Panc1 (cell line): ENCODE data around the gene GRID1. TPM values are rescaled to one million over a fixed set of nuclear protein-coding genes. Genes with fewer than 3 reads are reported as not detected.

Experiments
- ATAC-seq: fragments of 200-7000 bp; cut with Tn5 transposase; 2 replicates; pipeline ENCODE4 v1.9.1; 2020; ENCODE audit warnings: mild to moderate bottlenecking, moderate library complexity
- BruUV-seq: library from RNA; stranded (reverse); fragments of 400-500 nt; replicated peaks from 2 replicates; lab custom pipeline; 2021; lab: Mats Ljungman, UMichigan
- CTCF ChIA-PET: fragments of 300-600 bp; sonication (Branson Sonifier 250); formaldehyde crosslinking; loops from one replicate; lab custom pipeline; 2022; ENCODE audit warnings: antibody characterized with exemption; lab: Charles Lee
- POLR2A ChIA-PET: fragments of 300-600 bp; sonication (Branson Sonifier 250); formaldehyde crosslinking; loops from one replicate; lab custom pipeline; 2022; ENCODE audit warnings: antibody characterized with exemption; lab: Charles Lee
- DNase-seq: peaks from one replicate; pipeline ENCODE4 v3.0.0-alpha.2; 2010; ENCODE audit warnings: low read depth, low spot score
- H3K27ac ChIP-seq: 2 replicates; pipeline ENCODE4 v1.5.1; 2011; ENCODE audit warnings: mild to moderate bottlenecking, low read length, inconsistent platforms
- H3K27me3 ChIP-seq: fragments of 200-500 bp; sonication (Bioruptor generic); 2 replicates; pipeline ENCODE4 v1.6.0; 2014; ENCODE audit warnings: low read length, inconsistent platforms; ENCODE audit not compliant: control insufficient read depth, insufficient read depth
- H3K36me3 ChIP-seq: fragments of 200-500 bp; sonication (Bioruptor generic); 2 replicates; pipeline ENCODE4 v1.5.1; 2014; ENCODE audit warnings: inconsistent platforms, mild to moderate bottlenecking, low read length, moderate library complexity; ENCODE audit not compliant: control insufficient read depth, insufficient read depth
- H3K4me1 ChIP-seq: 2 replicates; pipeline ENCODE4 v1.5.1; 2011; ENCODE audit warnings: inconsistent platforms, mild to moderate bottlenecking, low read length, moderate library complexity; ENCODE audit not compliant: control insufficient read depth, insufficient read depth
- H3K4me3 ChIP-seq, 2 experiments: 2 replicates each; pipeline ENCODE4 v1.5.1; 2011 to 2012; ENCODE audit warnings: low read depth in 2 of 2, low read length in 2 of 2, mild to moderate bottlenecking in 2 of 2, inconsistent platforms in 1 of 2, moderate library complexity in 1 of 2
- H3K9me3 ChIP-seq: fragments of 200-500 bp; sonication (Bioruptor generic); 2 replicates; pipeline ENCODE4 v1.5.1; 2014; ENCODE audit warnings: low read depth, mild to moderate bottlenecking, inconsistent platforms, low read length, moderate library complexity; ENCODE audit not compliant: control insufficient read depth, insufficient read depth
- POLR2AphosphoS5 ChIP-seq: IDR thresholded peaks from 2 replicates; pipeline ENCODE4 v1.6.1; 2012; ENCODE audit warnings: mild to moderate bottlenecking, low read depth, low read length, moderate library complexity
- SIN3A ChIP-seq: IDR thresholded peaks from 2 replicates; pipeline ENCODE4 v1.6.1; 2012; ENCODE audit warnings: low read depth, mild to moderate bottlenecking, low read length, moderate library complexity, borderline replicate concordance; ENCODE audit not compliant: insufficient read depth
- TCF7L2 ChIP-seq: IDR thresholded peaks from 2 replicates; pipeline ENCODE4 v1.6.1; 2011; ENCODE audit warnings: mild to moderate bottlenecking, low read depth, low read length, inconsistent platforms
- in situ Hi-C: cut with HindIII; loops from 2 replicates; pipeline ENCODE4 v1.10.0; 2016; ENCODE audit warnings: low sequenced_read_pairs, low pct_unique_long_range_greater_than_20kb
- intact Hi-C: fragments of 100-400 bp; cut with micrococcal nuclease; formaldehyde crosslinking; loops from one replicate; pipeline ENCODE4 v1.10.0; 2022; ENCODE audit not compliant: unreplicated experiment
- total RNA-seq: library from RNA; stranded (reverse); gene quantifications from one replicate; pipeline ENCODE4 v1.2.1, GENCODE V29; 2021; ENCODE audit not compliant: unreplicated experiment
- TF ChIP-seq, protein P1 (sequence below), 2 experiments: IDR thresholded peaks; 2 replicates each; pipeline ENCODE4 v1.6.1; 2011 to 2012; ENCODE audit warnings: low read depth in 2 of 2, control low read depth in 1 of 2, low read length in 1 of 2, mild to moderate bottlenecking in 1 of 2, moderate library complexity in 1 of 2; ENCODE audit not compliant: insufficient read depth in 1 of 2
- TF ChIP-seq, protein P2 (sequence below): fragments of 450-650 bp; IDR thresholded peaks from 2 replicates; pipeline ENCODE4 v1.5.1; 2017; ENCODE audit warnings: mild to moderate bottlenecking

GRID1 gene
- total RNA-seq, 1 experiment from 2014 or later, result 2.3 TPM

DNA sequence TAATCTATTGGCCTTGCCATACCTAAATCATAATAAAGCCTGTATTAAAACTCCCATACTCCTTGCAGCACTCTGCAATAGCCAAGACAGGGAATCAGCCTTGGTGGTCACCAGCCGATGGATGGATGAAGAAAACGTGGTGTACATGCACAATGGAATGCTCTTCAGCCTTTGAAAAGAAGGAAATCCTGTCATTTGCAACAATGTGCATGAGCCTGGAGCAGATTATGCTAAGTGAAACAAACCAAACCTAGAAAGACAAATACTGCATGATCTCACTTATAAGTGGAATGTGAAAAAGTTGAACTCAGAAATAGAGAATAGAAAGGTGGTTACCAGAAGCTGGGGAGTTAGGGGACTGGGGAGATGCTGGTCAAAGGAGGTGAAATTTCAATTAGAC is 218.5 kb downstream of the GRID1 start:
- no peak for TF ChIP-seq SIN3A
- TF ChIP-seq TCF7L2, result no peak
- TF ChIP-seq, protein P1, sequence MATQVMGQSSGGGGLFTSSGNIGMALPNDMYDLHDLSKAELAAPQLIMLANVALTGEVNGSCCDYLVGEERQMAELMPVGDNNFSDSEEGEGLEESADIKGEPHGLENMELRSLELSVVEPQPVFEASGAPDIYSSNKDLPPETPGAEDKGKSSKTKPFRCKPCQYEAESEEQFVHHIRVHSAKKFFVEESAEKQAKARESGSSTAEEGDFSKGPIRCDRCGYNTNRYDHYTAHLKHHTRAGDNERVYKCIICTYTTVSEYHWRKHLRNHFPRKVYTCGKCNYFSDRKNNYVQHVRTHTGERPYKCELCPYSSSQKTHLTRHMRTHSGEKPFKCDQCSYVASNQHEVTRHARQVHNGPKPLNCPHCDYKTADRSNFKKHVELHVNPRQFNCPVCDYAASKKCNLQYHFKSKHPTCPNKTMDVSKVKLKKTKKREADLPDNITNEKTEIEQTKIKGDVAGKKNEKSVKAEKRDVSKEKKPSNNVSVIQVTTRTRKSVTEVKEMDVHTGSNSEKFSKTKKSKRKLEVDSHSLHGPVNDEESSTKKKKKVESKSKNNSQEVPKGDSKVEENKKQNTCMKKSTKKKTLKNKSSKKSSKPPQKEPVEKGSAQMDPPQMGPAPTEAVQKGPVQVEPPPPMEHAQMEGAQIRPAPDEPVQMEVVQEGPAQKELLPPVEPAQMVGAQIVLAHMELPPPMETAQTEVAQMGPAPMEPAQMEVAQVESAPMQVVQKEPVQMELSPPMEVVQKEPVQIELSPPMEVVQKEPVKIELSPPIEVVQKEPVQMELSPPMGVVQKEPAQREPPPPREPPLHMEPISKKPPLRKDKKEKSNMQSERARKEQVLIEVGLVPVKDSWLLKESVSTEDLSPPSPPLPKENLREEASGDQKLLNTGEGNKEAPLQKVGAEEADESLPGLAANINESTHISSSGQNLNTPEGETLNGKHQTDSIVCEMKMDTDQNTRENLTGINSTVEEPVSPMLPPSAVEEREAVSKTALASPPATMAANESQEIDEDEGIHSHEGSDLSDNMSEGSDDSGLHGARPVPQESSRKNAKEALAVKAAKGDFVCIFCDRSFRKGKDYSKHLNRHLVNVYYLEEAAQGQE (IDR thresholded peaks at IDR 0.05; ENCODE audit: insufficient read depth in 1 of 2, low read depth in 2 of 2, low read length in 1 of 2), result no peak
- no peak for TF ChIP-seq POLR2AphosphoS5
- TF ChIP-seq, protein P2, sequence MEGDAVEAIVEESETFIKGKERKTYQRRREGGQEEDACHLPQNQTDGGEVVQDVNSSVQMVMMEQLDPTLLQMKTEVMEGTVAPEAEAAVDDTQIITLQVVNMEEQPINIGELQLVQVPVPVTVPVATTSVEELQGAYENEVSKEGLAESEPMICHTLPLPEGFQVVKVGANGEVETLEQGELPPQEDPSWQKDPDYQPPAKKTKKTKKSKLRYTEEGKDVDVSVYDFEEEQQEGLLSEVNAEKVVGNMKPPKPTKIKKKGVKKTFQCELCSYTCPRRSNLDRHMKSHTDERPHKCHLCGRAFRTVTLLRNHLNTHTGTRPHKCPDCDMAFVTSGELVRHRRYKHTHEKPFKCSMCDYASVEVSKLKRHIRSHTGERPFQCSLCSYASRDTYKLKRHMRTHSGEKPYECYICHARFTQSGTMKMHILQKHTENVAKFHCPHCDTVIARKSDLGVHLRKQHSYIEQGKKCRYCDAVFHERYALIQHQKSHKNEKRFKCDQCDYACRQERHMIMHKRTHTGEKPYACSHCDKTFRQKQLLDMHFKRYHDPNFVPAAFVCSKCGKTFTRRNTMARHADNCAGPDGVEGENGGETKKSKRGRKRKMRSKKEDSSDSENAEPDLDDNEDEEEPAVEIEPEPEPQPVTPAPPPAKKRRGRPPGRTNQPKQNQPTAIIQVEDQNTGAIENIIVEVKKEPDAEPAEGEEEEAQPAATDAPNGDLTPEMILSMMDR, result no peak
- no peak for ATAC-seq
- H3K36me3 ChIP-seq, result no peaks in the 10 kb centered on the region
- ChIA-PET CTCF (no interaction called here), POLR2A (no interaction called here)
- no peaks in the 10 kb centered on the region; the same call in 1 of the 2 replicates for H3K4me1 ChIP-seq
- in situ Hi-C loops (no loop called here), intact Hi-C loops (no loop called here)
- no peaks in the 10 kb centered on the region for H3K9me3 ChIP-seq
- no peak overlapping the region for H3K27ac ChIP-seq
- DNase-seq, result no peak
- no peak overlapping the region for H3K4me3 ChIP-seq
- H3K27me3 ChIP-seq, result no peaks in the 10 kb centered on the region; the same call in 1 of the 2 replicates
- no TSS peak for BruUV-seq

DNA sequence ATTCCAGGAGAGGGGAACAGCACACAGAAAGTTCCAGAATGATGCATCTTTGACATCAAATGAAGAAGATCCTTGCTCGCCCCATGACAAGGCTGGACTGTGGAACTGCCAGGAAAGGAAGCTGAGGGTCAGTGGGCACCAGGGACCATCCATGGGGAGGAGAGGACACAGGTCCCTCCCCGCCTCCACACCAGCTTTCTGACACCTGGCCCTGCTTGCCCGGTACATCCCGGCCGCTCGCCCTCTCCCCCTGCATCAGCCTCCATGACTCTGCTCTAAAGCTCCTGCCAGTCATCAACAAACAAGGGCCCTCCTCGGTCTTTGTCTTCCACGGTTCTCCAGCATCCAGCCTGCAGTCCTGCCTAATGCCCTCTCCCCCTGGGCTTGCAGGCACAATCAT is 222.3 kb downstream of the GRID1 start:
- DNase-seq (no peak), ATAC-seq (no peak)
- no TSS peak for BruUV-seq
- CTCF ChIA-PET, result no interaction called here
- intact Hi-C loops (no loop called here), in situ Hi-C loops (no loop called here)
- POLR2A ChIA-PET, result no interaction called here
- no peaks in the 10 kb centered on the region for H3K36me3 ChIP-seq
- H3K4me1 ChIP-seq, result no peaks in the 10 kb centered on the region
- no peaks in the 10 kb centered on the region; the same call in 1 of the 2 replicates for H3K27me3 ChIP-seq
- H3K4me3 ChIP-seq, result no peak overlapping the region
- TF ChIP-seq SIN3A (no peak), TCF7L2 (no peak), POLR2AphosphoS5 (no peak)
- TF ChIP-seq, protein P1 (IDR thresholded peaks at IDR 0.05; ENCODE audit: insufficient read depth in 1 of 2, low read depth in 2 of 2, low read length in 1 of 2), result no peak
- TF ChIP-seq, protein P2, result no peak
- no peaks in the 10 kb centered on the region for H3K9me3 ChIP-seq
- H3K27ac ChIP-seq, result no peak overlapping the region
